SK-N-SH treated with all-trans-retinoic acid at 6 μM for 48 hours (cell line): ENCODE results near the gene CD244.

ENCODE experiments used
- ARNTL ChIP-seq: fragments of 450-650 bp; formaldehyde crosslinking; IDR thresholded peaks from 2 replicates; pipeline ENCODE4 v1.5.0; 2020; ENCODE audit warnings: low read depth, mild to moderate bottlenecking, moderate library complexity, borderline replicate concordance
- CSDC2 ChIP-seq: fragments of 250-450 bp; sonication (Bioruptor Pico); IDR thresholded peaks from 2 replicates; pipeline ENCODE4 v1.5.0; 2020; ENCODE audit warnings: mild to moderate bottlenecking, moderate library complexity
- ESRRG ChIP-seq: fragments of 250-450 bp; sonication (Bioruptor Pico); IDR thresholded peaks from 2 replicates; pipeline ENCODE4 v1.6.1; 2021; ENCODE audit warnings: mild to moderate bottlenecking
- ISL1 ChIP-seq: fragments of 250-450 bp; sonication (Bioruptor Pico); IDR thresholded peaks from 2 replicates; pipeline ENCODE4 v2.1.2; 2022; ENCODE audit warnings: mild to moderate bottlenecking, moderate library complexity
- OSR1 ChIP-seq: fragments of 250-450 bp; sonication (Bioruptor Pico); IDR thresholded peaks from 2 replicates; pipeline ENCODE4 v1.8.0; 2022; ENCODE audit warnings: moderate library complexity, mild to moderate bottlenecking, inconsistent platforms
- ZFP3 ChIP-seq: fragments of 250-450 bp; sonication (Bioruptor Pico); IDR thresholded peaks from 2 replicates; pipeline ENCODE4 v1.5.0; 2020; ENCODE audit warnings: mild to moderate bottlenecking, moderate library complexity
- ZFP30 ChIP-seq: fragments of 450-650 bp; formaldehyde crosslinking; IDR thresholded peaks from 2 replicates; pipeline ENCODE4 v1.5.0; 2022; ENCODE audit warnings: mild to moderate bottlenecking, moderate library complexity
- TF ChIP-seq, protein P1 (sequence below): fragments of 250-450 bp; sonication (Bioruptor Pico); IDR thresholded peaks from 2 replicates; pipeline ENCODE4 v1.5.0; 2020; ENCODE audit warnings: mild to moderate bottlenecking, moderate library complexity
- TF ChIP-seq, protein P2 (sequence below): fragments of 250-450 bp; sonication (Bioruptor Pico); IDR thresholded peaks from 2 replicates; pipeline ENCODE4 v1.5.1; 2020; ENCODE audit warnings: low read depth, mild to moderate bottlenecking, moderate library complexity
- TF ChIP-seq, protein P3 (sequence below): fragments of 250-450 bp; sonication (Bioruptor Pico); IDR thresholded peaks from 2 replicates; pipeline ENCODE4 v1.8.0; 2021; ENCODE audit warnings: low read depth, mild to moderate bottlenecking, moderate library complexity, borderline replicate concordance
- TF ChIP-seq, protein P4 (sequence below): fragments of 250-450 bp; sonication (Bioruptor Pico); IDR thresholded peaks from 2 replicates; pipeline ENCODE4 v1.8.0; 2020; ENCODE audit warnings: mild to moderate bottlenecking, moderate library complexity, borderline replicate concordance

DNA sequence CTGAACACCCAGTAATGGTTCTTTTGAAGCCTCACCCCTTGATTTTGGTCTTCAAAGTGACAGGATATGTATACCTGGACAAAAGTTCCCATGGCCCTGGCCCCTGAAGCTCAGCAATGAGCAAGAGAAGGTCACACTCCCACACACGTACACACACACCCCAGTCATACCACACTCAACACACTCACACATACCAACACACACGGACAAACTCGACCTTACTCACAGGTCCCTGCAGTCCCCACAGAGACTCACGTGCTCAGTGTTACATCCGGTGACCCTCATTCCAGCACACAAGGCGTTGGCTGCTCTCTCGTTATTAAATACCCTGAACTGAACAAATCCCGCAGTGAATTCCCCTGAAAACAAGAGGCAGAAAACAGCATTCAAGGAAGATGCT lies 16.4 kb upstream of the CD244 start:
- TF ChIP-seq, protein P1, sequence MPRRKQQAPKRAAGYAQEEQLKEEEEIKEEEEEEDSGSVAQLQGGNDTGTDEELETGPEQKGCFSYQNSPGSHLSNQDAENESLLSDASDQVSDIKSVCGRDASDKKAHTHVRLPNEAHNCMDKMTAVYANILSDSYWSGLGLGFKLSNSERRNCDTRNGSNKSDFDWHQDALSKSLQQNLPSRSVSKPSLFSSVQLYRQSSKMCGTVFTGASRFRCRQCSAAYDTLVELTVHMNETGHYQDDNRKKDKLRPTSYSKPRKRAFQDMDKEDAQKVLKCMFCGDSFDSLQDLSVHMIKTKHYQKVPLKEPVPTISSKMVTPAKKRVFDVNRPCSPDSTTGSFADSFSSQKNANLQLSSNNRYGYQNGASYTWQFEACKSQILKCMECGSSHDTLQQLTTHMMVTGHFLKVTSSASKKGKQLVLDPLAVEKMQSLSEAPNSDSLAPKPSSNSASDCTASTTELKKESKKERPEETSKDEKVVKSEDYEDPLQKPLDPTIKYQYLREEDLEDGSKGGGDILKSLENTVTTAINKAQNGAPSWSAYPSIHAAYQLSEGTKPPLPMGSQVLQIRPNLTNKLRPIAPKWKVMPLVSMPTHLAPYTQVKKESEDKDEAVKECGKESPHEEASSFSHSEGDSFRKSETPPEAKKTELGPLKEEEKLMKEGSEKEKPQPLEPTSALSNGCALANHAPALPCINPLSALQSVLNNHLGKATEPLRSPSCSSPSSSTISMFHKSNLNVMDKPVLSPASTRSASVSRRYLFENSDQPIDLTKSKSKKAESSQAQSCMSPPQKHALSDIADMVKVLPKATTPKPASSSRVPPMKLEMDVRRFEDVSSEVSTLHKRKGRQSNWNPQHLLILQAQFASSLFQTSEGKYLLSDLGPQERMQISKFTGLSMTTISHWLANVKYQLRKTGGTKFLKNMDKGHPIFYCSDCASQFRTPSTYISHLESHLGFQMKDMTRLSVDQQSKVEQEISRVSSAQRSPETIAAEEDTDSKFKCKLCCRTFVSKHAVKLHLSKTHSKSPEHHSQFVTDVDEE (CRISPR knock-in tag), result no peak
- TF ChIP-seq ISL1 (CRISPR knock-in tag) (no peak), ZFP3 (no peak), ZFP30 (CRISPR knock-in tag) (no peak), OSR1 (no peak), ESRRG (CRISPR knock-in tag) (no peak), ARNTL (CRISPR knock-in tag) (no peak), CSDC2 (CRISPR knock-in tag) (no peak)
- TF ChIP-seq, protein P2, sequence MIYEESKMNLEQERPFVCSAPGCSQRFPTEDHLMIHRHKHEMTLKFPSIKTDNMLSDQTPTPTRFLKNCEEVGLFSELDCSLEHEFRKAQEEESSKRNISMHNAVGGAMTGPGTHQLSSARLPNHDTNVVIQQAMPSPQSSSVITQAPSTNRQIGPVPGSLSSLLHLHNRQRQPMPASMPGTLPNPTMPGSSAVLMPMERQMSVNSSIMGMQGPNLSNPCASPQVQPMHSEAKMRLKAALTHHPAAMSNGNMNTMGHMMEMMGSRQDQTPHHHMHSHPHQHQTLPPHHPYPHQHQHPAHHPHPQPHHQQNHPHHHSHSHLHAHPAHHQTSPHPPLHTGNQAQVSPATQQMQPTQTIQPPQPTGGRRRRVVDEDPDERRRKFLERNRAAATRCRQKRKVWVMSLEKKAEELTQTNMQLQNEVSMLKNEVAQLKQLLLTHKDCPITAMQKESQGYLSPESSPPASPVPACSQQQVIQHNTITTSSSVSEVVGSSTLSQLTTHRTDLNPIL (CRISPR knock-in tag), result no peak
- TF ChIP-seq, protein P3, sequence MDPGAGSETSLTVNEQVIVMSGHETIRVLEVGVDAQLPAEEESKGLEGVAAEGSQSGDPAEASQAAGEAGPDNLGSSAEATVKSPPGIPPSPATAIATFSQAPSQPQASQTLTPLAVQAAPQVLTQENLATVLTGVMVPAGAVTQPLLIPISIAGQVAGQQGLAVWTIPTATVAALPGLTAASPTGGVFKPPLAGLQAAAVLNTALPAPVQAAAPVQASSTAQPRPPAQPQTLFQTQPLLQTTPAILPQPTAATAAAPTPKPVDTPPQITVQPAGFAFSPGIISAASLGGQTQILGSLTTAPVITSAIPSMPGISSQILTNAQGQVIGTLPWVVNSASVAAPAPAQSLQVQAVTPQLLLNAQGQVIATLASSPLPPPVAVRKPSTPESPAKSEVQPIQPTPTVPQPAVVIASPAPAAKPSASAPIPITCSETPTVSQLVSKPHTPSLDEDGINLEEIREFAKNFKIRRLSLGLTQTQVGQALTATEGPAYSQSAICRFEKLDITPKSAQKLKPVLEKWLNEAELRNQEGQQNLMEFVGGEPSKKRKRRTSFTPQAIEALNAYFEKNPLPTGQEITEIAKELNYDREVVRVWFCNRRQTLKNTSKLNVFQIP (CRISPR knock-in tag), result no peak
- TF ChIP-seq, protein P4, sequence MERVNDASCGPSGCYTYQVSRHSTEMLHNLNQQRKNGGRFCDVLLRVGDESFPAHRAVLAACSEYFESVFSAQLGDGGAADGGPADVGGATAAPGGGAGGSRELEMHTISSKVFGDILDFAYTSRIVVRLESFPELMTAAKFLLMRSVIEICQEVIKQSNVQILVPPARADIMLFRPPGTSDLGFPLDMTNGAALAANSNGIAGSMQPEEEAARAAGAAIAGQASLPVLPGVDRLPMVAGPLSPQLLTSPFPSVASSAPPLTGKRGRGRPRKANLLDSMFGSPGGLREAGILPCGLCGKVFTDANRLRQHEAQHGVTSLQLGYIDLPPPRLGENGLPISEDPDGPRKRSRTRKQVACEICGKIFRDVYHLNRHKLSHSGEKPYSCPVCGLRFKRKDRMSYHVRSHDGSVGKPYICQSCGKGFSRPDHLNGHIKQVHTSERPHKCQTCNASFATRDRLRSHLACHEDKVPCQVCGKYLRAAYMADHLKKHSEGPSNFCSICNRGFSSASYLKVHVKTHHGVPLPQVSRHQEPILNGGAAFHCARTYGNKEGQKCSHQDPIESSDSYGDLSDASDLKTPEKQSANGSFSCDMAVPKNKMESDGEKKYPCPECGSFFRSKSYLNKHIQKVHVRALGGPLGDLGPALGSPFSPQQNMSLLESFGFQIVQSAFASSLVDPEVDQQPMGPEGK, result no peak
